H1 (cell line): ENCODE results near the gene PPP1R27. TPM values are rescaled to one million over a fixed set of nuclear protein-coding genes. Genes with fewer than 3 reads are reported as not detected.

Source experiments
- CREB1 ChIP-seq: IDR thresholded peaks from 2 replicates; pipeline ENCODE4 v1.6.1; 2012; ENCODE audit warnings: inconsistent platforms
- E2F6 ChIP-seq: IDR thresholded peaks from 2 replicates; pipeline ENCODE4 v1.6.1; 2012; ENCODE audit warnings: inconsistent platforms
- polyA plus RNA-seq, 7 experiments: library from polyadenylated mRNA; depleted of rRNA in 3 of 7; stranded (reverse) in 5 of 7; unstranded in 2 of 7; fragments of >200 nt in 5 of 7; fragments of 200-250 nt in 2 of 7; gene quantifications; 1 replicate in 5 of 7; 2 replicates in 1 of 7; 4 replicates in 1 of 7; pipeline versions ENCODE4 v1.2.1 to v1.2.3, GENCODE V29; 2011 to 2013; ENCODE audit warnings: missing spikeins in 2 of 7, mixed read lengths in 2 of 7
- total RNA-seq: library from RNA; stranded (reverse); fragmentation: NEBNext Ultra II Directional; extraction: Animal tissue kit (Norgen Biotek cat#: 25700); gene quantifications from 2 replicates; pipeline ENCODE4 v1.2.1, GENCODE V29; 2021
- TF ChIP-seq, protein P1 (sequence below), 3 experiments: IDR thresholded peaks; 1 replicate in 2 of 3; 2 replicates in 1 of 3; pipeline versions ENCODE4 v1.5.1 to v1.6.1; 2011; ENCODE audit warnings: low read length in 3 of 3, mild to moderate bottlenecking in 3 of 3, inconsistent platforms in 2 of 3, low read depth in 1 of 3, moderate library complexity in 1 of 3; ENCODE audit not compliant: insufficient read depth in 1 of 3; ENCODE audit errors: control extremely low read depth in 1 of 3

Gene PPP1R27
- total and polyA plus RNA-seq, 2 of the 8 experiments (the other 6 are each of a cell fraction or from before 2014, with no cell fraction given): 0.27 TPM; not detected in 1

GRCh38 chr17:81807839-81808238 is 27.0 kb downstream of the PPP1R27 start (continued):
- TF ChIP-seq, protein P1, sequence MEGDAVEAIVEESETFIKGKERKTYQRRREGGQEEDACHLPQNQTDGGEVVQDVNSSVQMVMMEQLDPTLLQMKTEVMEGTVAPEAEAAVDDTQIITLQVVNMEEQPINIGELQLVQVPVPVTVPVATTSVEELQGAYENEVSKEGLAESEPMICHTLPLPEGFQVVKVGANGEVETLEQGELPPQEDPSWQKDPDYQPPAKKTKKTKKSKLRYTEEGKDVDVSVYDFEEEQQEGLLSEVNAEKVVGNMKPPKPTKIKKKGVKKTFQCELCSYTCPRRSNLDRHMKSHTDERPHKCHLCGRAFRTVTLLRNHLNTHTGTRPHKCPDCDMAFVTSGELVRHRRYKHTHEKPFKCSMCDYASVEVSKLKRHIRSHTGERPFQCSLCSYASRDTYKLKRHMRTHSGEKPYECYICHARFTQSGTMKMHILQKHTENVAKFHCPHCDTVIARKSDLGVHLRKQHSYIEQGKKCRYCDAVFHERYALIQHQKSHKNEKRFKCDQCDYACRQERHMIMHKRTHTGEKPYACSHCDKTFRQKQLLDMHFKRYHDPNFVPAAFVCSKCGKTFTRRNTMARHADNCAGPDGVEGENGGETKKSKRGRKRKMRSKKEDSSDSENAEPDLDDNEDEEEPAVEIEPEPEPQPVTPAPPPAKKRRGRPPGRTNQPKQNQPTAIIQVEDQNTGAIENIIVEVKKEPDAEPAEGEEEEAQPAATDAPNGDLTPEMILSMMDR (IDR thresholded peaks at IDR 0.05; ENCODE audit: control extremely low read depth in 1 of 3, insufficient read depth in 1 of 3, low read depth in 1 of 3, low read length in 3 of 3): no peak
- no peak for TF ChIP-seq CREB1
- no peak for TF ChIP-seq E2F6
